H9 (cell line): ENCODE data around the gene BTN3A1. TPM values are rescaled to one million over a fixed set of nuclear protein-coding genes. Genes with fewer than 3 reads are reported as not detected.

Source experiments
- DNase-seq: peaks from one replicate; pipeline ENCODE4 v3.0.0-alpha.2; 2017
- H2AFZ ChIP-seq: one replicate; pipeline ENCODE4 v1.6.1; 2013; ENCODE audit warnings: mild to moderate bottlenecking, low read length, control low read depth, moderate library complexity
- H2AK5ac ChIP-seq: 2 replicates; pipeline ENCODE4 v1.6.1; 2013; ENCODE audit warnings: low read length, control low read depth, mixed read lengths; ENCODE audit not compliant: insufficient read length
- H2BK120ac ChIP-seq: one replicate; pipeline ENCODE4 v1.6.1; 2013; ENCODE audit warnings: low read depth, mild to moderate bottlenecking, low read length, control low read depth, inconsistent platforms; ENCODE audit not compliant: poor library complexity, severe bottlenecking
- H2BK12ac ChIP-seq: 2 replicates; pipeline ENCODE4 v1.6.1; 2013; ENCODE audit warnings: low read length, control low read depth, mixed read lengths, low read depth; ENCODE audit not compliant: insufficient read length
- H2BK15ac ChIP-seq: 2 replicates; pipeline ENCODE4 v1.6.1; 2013; ENCODE audit warnings: low read depth, low read length, control low read depth
- H2BK20ac ChIP-seq: one replicate; pipeline ENCODE4 v1.6.1; 2013; ENCODE audit warnings: low read depth, mild to moderate bottlenecking, low read length, control low read depth, inconsistent platforms; ENCODE audit not compliant: poor library complexity, severe bottlenecking
- H2BK5ac ChIP-seq: 2 replicates; pipeline ENCODE4 v1.6.1; 2013; ENCODE audit warnings: low read length, control low read depth, mixed read lengths; ENCODE audit not compliant: insufficient read length
- H3K14ac ChIP-seq: 2 replicates; pipeline ENCODE4 v1.6.1; 2013; ENCODE audit warnings: low read length, control low read depth; ENCODE audit not compliant: insufficient read depth
- H3K18ac ChIP-seq: 2 replicates; pipeline ENCODE4 v1.6.1; 2013; ENCODE audit warnings: low read depth, mild to moderate bottlenecking, mixed read lengths, low read length, control low read depth; ENCODE audit not compliant: insufficient read length
- H3K23ac ChIP-seq: 2 replicates; pipeline ENCODE4 v1.6.1; 2013; ENCODE audit warnings: low read length, control low read depth, mixed read lengths, low read depth; ENCODE audit not compliant: insufficient read length
- H3K23me2 ChIP-seq: 2 replicates; pipeline ENCODE4 v1.6.1; 2013; ENCODE audit warnings: low read depth, mild to moderate bottlenecking, mixed read lengths, low read length, control low read depth; ENCODE audit not compliant: insufficient read length, poor library complexity, severe bottlenecking
- H3K27ac ChIP-seq: 2 replicates; pipeline ENCODE4 v1.5.1; 2013; ENCODE audit warnings: low read length, control low read depth, mixed read lengths, low read depth; ENCODE audit not compliant: insufficient read length
- H3K27me3 ChIP-seq: 2 replicates; pipeline ENCODE4 v1.6.1; 2013; ENCODE audit warnings: low read length, control low read depth, inconsistent platforms; ENCODE audit not compliant: insufficient read depth
- H3K4ac ChIP-seq: 2 replicates; pipeline ENCODE4 v1.6.1; 2013; ENCODE audit warnings: low read depth, mild to moderate bottlenecking, control low read depth, inconsistent platforms, low read length, moderate library complexity
- H3K4me1 ChIP-seq: 2 replicates; pipeline ENCODE4 v1.6.1; 2013; ENCODE audit warnings: low read length, control low read depth, inconsistent platforms; ENCODE audit not compliant: insufficient read depth
- H3K4me2 ChIP-seq: 2 replicates; pipeline ENCODE4 v1.6.1; 2013; ENCODE audit warnings: low read length, control low read depth, mixed read lengths; ENCODE audit not compliant: insufficient read length, insufficient read depth
- H3K56ac ChIP-seq: 2 replicates; pipeline ENCODE4 v1.6.1; 2013; ENCODE audit warnings: low read depth, mild to moderate bottlenecking, mixed read lengths, low read length, control low read depth; ENCODE audit not compliant: insufficient read length
- H3K79me1 ChIP-seq: 2 replicates; pipeline ENCODE4 v1.6.1; 2013; ENCODE audit warnings: low read depth, mild to moderate bottlenecking, moderate library complexity, low read length, control low read depth, inconsistent platforms; ENCODE audit not compliant: insufficient read depth, poor library complexity, severe bottlenecking
- H3K79me2 ChIP-seq: 2 replicates; pipeline ENCODE4 v1.6.1; 2013; ENCODE audit warnings: low read length, control low read depth, inconsistent platforms; ENCODE audit not compliant: insufficient read depth
- H3K9ac ChIP-seq: 2 replicates; pipeline ENCODE4 v1.6.1; 2013; ENCODE audit warnings: low read length, control low read depth, mixed read lengths; ENCODE audit not compliant: insufficient read length; ENCODE audit errors: extremely low read depth
- H3K9me3 ChIP-seq: one replicate; pipeline ENCODE4 v1.6.1; 2013; ENCODE audit warnings: low read depth, low read length, inconsistent platforms; ENCODE audit not compliant: control insufficient read depth
- H3T11ph ChIP-seq: one replicate; pipeline ENCODE4 v1.6.1; 2013; ENCODE audit warnings: mild to moderate bottlenecking, low read length, control low read depth, inconsistent platforms
- H4K20me1 ChIP-seq: one replicate; pipeline ENCODE4 v1.6.1; 2013; ENCODE audit not compliant: control insufficient read depth, insufficient read length, insufficient read depth
- H4K5ac ChIP-seq: 2 replicates; pipeline ENCODE4 v1.6.1; 2013; ENCODE audit warnings: low read depth, mild to moderate bottlenecking, mixed read lengths, low read length, control low read depth; ENCODE audit not compliant: insufficient read length
- H4K8ac ChIP-seq: replicated peaks from 2 replicates; pipeline ENCODE4 v1.6.1; 2013; ENCODE audit warnings: low read length, control low read depth, mixed read lengths, low read depth; ENCODE audit not compliant: insufficient read length
- H4K91ac ChIP-seq: 2 replicates; pipeline ENCODE4 v1.6.1; 2013; ENCODE audit warnings: low read depth, mild to moderate bottlenecking, moderate library complexity, mixed read lengths, low read length, control low read depth; ENCODE audit not compliant: insufficient read length
- H3K27ac Mint-ChIP-seq, 3 experiments: 2 replicates in 2 of 3; 3 replicates in 1 of 3; pipeline ENCODE4 v1.8.0; 2020 to 2021; ENCODE audit warnings: mixed read lengths in 3 of 3, mild to moderate bottlenecking in 1 of 3, moderate library complexity in 1 of 3
- H3K27me3 Mint-ChIP-seq: 2 replicates; pipeline ENCODE4 v1.8.0; 2021; ENCODE audit warnings: low read depth, mild to moderate bottlenecking, moderate library complexity, mixed read lengths
- H3K36me3 Mint-ChIP-seq, 3 experiments: 2 replicates in 2 of 3; 3 replicates in 1 of 3; pipeline ENCODE4 v1.8.0; 2020 to 2021; ENCODE audit warnings: low read depth in 3 of 3, mixed read lengths in 3 of 3; ENCODE audit not compliant: insufficient read depth in 1 of 3
- H3K4me1 Mint-ChIP-seq, 2 experiments: 2 replicates each; pipeline ENCODE4 v1.8.0; 2020; ENCODE audit warnings: mixed read lengths in 2 of 2
- H3K4me3 Mint-ChIP-seq, 2 experiments: 2 replicates in 1 of 2; 3 replicates in 1 of 2; pipeline ENCODE4 v1.8.0; 2020 to 2021; ENCODE audit warnings: mild to moderate bottlenecking in 2 of 2, mixed read lengths in 2 of 2, moderate library complexity in 1 of 2
- H3K9me3 Mint-ChIP-seq, 2 experiments: 2 replicates in 1 of 2; 3 replicates in 1 of 2; pipeline ENCODE4 v1.8.0; 2020; ENCODE audit warnings: mild to moderate bottlenecking in 2 of 2, mixed read lengths in 2 of 2, moderate library complexity in 1 of 2
- WGBS: extraction: QIAGEN DNeasy Blood & Tissue Kit; methylation state at CpG from one replicate; pipeline ENCODE4 v1.1.7; 2013; ENCODE audit warnings: missing lambda C conversion rate, low lambda C conversion rate, mixed read lengths; ENCODE audit not compliant: insufficient read length; ENCODE audit errors: extremely low coverage; 5-methylcytosine and 5-hydroxymethylcytosine counted together
- total RNA-seq: library from RNA; stranded (reverse); gene quantifications from 2 replicates; pipeline ENCODE4 v1.2.1, GENCODE V29; 2021
- TF ChIP-seq, protein P1 (sequence below): fragments of 200-600 bp; sonication (generic); conservative IDR thresholded peaks from 3 replicates; pipeline ENCODE4 v1.8.0; 2021; ENCODE audit warnings: antibody characterized with exemption, mild to moderate bottlenecking

Gene BTN3A1
- total RNA-seq, 1 experiment from 2014 or later = 2.5 TPM

DNA sequence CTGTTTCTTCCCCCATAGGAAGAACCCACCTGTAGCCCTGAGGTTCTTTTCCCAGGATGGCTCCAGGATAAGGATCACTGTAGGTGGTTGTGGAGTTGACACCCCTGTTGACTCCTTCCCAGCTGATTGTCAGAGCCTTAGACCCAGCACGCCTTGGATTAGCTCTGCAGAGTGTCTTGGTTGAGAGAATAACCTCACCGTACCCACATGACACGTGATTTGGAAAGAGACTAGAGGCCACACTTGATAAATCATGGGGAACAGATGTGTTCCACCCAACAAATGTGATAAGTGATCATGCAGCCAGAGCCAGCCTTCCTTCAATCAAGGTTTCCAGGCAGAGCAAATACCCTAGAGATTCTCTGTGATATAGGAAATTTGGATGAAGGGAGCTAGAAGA, 12.2 kb downstream of the BTN3A1 start:
- Mint-ChIP-seq H3K9me3 (peaks cover 15 to 23% of the 10 kb centered on the region in 2 experiments), H3K36me3 (peaks cover 0 to 9% (median 2%) of the 10 kb centered on the region in 3 experiments; a peak in 5 of 7 replicates), H3K27ac (no peak overlapping the region; a peak in 1 of 7 replicates), H3K27me3 (peaks cover 10% of the 10 kb centered on the region), H3K4me3 (no peak overlapping the region), H3K4me1 (peaks cover 15 to 16% of the 10 kb centered on the region in 2 experiments)
- Histone ChIP-seq H3K23me2 (no peaks in the 10 kb centered on the region), H2BK20ac (no peak overlapping the region), H3K18ac (no peak overlapping the region), H3K9ac (no peak overlapping the region), H3K23ac (no peak overlapping the region), H4K5ac (no peak overlapping the region), H4K91ac (no peak overlapping the region), H4K20me1 (no peaks in the 10 kb centered on the region), H3K27me3 (no peaks in the 10 kb centered on the region), H3K4me1 (no peaks in the 10 kb centered on the region), H2BK15ac (no peak overlapping the region), H2AFZ (no peak overlapping the region), H3K27ac (no peak overlapping the region), H4K8ac (no peak overlapping the region), H3K9me3 (no peaks in the 10 kb centered on the region), H3T11ph (no peak overlapping the region), H3K79me1 (no peaks in the 10 kb centered on the region), H3K14ac (no peak overlapping the region), H3K4me2 (no peak overlapping the region), H2BK5ac (no peak overlapping the region), H2AK5ac (no peak overlapping the region), H3K56ac (no peak overlapping the region), H2BK12ac (no peak overlapping the region), H3K79me2 (no peaks in the 10 kb centered on the region), H2BK120ac (no peak overlapping the region), H3K4ac (no peak overlapping the region)
- no CpG with 5 or more reads among the region's 3 CpGs for WGBS
- TF ChIP-seq, protein P1, sequence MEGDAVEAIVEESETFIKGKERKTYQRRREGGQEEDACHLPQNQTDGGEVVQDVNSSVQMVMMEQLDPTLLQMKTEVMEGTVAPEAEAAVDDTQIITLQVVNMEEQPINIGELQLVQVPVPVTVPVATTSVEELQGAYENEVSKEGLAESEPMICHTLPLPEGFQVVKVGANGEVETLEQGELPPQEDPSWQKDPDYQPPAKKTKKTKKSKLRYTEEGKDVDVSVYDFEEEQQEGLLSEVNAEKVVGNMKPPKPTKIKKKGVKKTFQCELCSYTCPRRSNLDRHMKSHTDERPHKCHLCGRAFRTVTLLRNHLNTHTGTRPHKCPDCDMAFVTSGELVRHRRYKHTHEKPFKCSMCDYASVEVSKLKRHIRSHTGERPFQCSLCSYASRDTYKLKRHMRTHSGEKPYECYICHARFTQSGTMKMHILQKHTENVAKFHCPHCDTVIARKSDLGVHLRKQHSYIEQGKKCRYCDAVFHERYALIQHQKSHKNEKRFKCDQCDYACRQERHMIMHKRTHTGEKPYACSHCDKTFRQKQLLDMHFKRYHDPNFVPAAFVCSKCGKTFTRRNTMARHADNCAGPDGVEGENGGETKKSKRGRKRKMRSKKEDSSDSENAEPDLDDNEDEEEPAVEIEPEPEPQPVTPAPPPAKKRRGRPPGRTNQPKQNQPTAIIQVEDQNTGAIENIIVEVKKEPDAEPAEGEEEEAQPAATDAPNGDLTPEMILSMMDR = no peak
- DNase-seq = no peak
